ENCODE measurements around the gene S100A14.

GRCh38 chr1:153569465-153569864 is 46.7 kb downstream of the S100A14 start:
- TF ChIP-seq RAD21 (conservative IDR thresholded peaks at IDR 0.05) (no peak), TAF1 (IDR thresholded peaks at IDR 0.05; ENCODE audit: low read depth) (no peak)
